ENCODE measurements around the gene RABGAP1L. TPM values are rescaled to one million over a fixed set of nuclear protein-coding genes. Genes with fewer than 3 reads are reported as not detected.
A peak's percentile ranks its signal among the peaks of the same experiment; 100 is the strongest.

Gene RABGAP1L
- total RNA-seq, 1 donor from 2014 or later = 46.0 TPM

- Mint-ChIP-seq H3K4me1 (peaks cover 9% of the 10 kb centered on the region), H3K9me3 (no peaks in the 10 kb centered on the region), H3K36me3 (peaks cover 6% of the 10 kb centered on the region)
These were observed 817.3 kb downstream of the RABGAP1L start for GRCh38 chr1:174976436-174977108.

GRCh38 chr1:174982971-174983689 is 823.8 kb downstream of the RABGAP1L start:
- H4K20me1 ChIP-seq (ENCODE audit: low read depth) = no peaks in the 10 kb centered on the region
- H3F3A ChIP-seq (ENCODE audit: low read depth) = no peaks in the 10 kb centered on the region
- H3K4me2 ChIP-seq = no peak overlapping the region
- Mint-ChIP-seq H3K36me3 (peaks cover 5% of the 10 kb centered on the region), H3K4me1 (no peaks in the 10 kb centered on the region), H3K27me3 (ENCODE audit: insufficient read depth, low read depth) (no peaks in the 10 kb centered on the region), H3K9me3 (no peaks in the 10 kb centered on the region), H3K27ac (no peak overlapping the region), H3K4me3 (no peak overlapping the region)
- DNase-seq (ENCODE audit: low spot score) = peak; percentile 62
- H3K79me2 ChIP-seq (ENCODE audit: low read depth) = no peaks in the 10 kb centered on the region
- no peaks in the 10 kb centered on the region for H3K27me3 ChIP-seq
- H3K4me3 ChIP-seq = no peak overlapping the region
- no peaks in the 10 kb centered on the region for H3K4me1 ChIP-seq
- H2AFZ ChIP-seq (replicated peaks) = no peak overlapping the region
- no peaks in the 10 kb centered on the region for H3K9me3 ChIP-seq (ENCODE audit: low read depth)
- no peak for TF ChIP-seq EZH2 (IDR thresholded peaks at IDR 0.05)
- TF ChIP-seq CTCF (IDR thresholded peaks at IDR 0.05) = peak; percentile 85
- no peak for TF ChIP-seq EZH2phosphoT487 (IDR thresholded peaks at IDR 0.05)
- H3K36me3 ChIP-seq = no peaks in the 10 kb centered on the region
- no peak overlapping the region for H3K27ac ChIP-seq
- no peak overlapping the region for H3K9ac ChIP-seq

More at GRCh38 chr1:174976436-174977108, 817.3 kb downstream of the RABGAP1L start:
- Histone ChIP-seq H3F3A (ENCODE audit: low read depth) (no peaks in the 10 kb centered on the region), H3K4me1 (peaks cover 7% of the 10 kb centered on the region), H4K20me1 (ENCODE audit: low read depth) (no peaks in the 10 kb centered on the region), H3K36me3 (no peaks in the 10 kb centered on the region), H3K9ac (no peak overlapping the region), H3K27ac (no peak overlapping the region), H3K79me2 (ENCODE audit: low read depth) (no peaks in the 10 kb centered on the region), H3K4me3 (no peak overlapping the region), H2AFZ (replicated peaks) (no peak overlapping the region), H3K4me2 (no peak overlapping the region), H3K9me3 (ENCODE audit: low read depth) (no peaks in the 10 kb centered on the region), H3K27me3 (no peaks in the 10 kb centered on the region)
- H3K27me3 Mint-ChIP-seq (ENCODE audit: insufficient read depth, low read depth) = no peaks in the 10 kb centered on the region
- no peak overlapping the region for H3K27ac Mint-ChIP-seq
- TF ChIP-seq EZH2 (IDR thresholded peaks at IDR 0.05) = no peak
- no peak for TF ChIP-seq CTCF (IDR thresholded peaks at IDR 0.05)
- TF ChIP-seq EZH2phosphoT487 (IDR thresholded peaks at IDR 0.05) = no peak
- H3K4me3 Mint-ChIP-seq = no peak overlapping the region
- no peak for DNase-seq (ENCODE audit: low spot score)

GRCh38 chr1:174984952-174985351 is 825.6 kb downstream of the RABGAP1L start:
- DNase-seq (ENCODE audit: low spot score) = no peak
- H3K27ac Mint-ChIP-seq = no peak overlapping the region
- no peaks in the 10 kb centered on the region for H3K36me3 ChIP-seq

More at GRCh38 chr1:174984952-174985351, 825.6 kb downstream of the RABGAP1L start:
- H3K4me1 ChIP-seq = no peaks in the 10 kb centered on the region
- H2AFZ ChIP-seq (replicated peaks) = no peak overlapping the region
- peaks cover 4% of the 10 kb centered on the region for H3F3A ChIP-seq (ENCODE audit: low read depth)
- H3K4me3 ChIP-seq = no peak overlapping the region
- no peak for TF ChIP-seq EZH2 (IDR thresholded peaks at IDR 0.05)
- no peak for TF ChIP-seq CTCF (IDR thresholded peaks at IDR 0.05)
- no peak for TF ChIP-seq EZH2phosphoT487 (IDR thresholded peaks at IDR 0.05)
- no peaks in the 10 kb centered on the region for H3K27me3 ChIP-seq
- Mint-ChIP-seq H3K27me3 (ENCODE audit: insufficient read depth, low read depth) (no peaks in the 10 kb centered on the region), H3K4me1 (no peaks in the 10 kb centered on the region), H3K36me3 (peaks cover 5% of the 10 kb centered on the region), H3K9me3 (no peaks in the 10 kb centered on the region), H3K4me3 (no peak overlapping the region)
- H3K9ac ChIP-seq = no peak overlapping the region
- no peak overlapping the region for H3K4me2 ChIP-seq
- no peak overlapping the region for H3K27ac ChIP-seq
- no peaks in the 10 kb centered on the region for H3K79me2 ChIP-seq (ENCODE audit: low read depth)
- H3K9me3 ChIP-seq (ENCODE audit: low read depth) = no peaks in the 10 kb centered on the region
- no peaks in the 10 kb centered on the region for H4K20me1 ChIP-seq (ENCODE audit: low read depth)
